Ectodermal cell (in vitro differentiated cells): ENCODE measurements around the gene GMDS.

Experiments
- H3K27ac ChIP-seq: 2 replicates; pipeline ENCODE4 v1.7.0; 2013; ENCODE audit warnings: mild to moderate bottlenecking, low read depth, low read length; ENCODE audit not compliant: insufficient read depth, poor library complexity, severe bottlenecking
- H3K27me3 ChIP-seq: 2 replicates; pipeline ENCODE4 v1.7.0; 2013; ENCODE audit warnings: mild to moderate bottlenecking, low read length; ENCODE audit not compliant: insufficient read depth, control insufficient read depth, poor library complexity, severe bottlenecking
- H3K36me3 ChIP-seq: one replicate; pipeline ENCODE4 v1.7.0; 2013; ENCODE audit warnings: low read length; ENCODE audit not compliant: control insufficient read depth, insufficient read depth
- H3K4me1 ChIP-seq: one replicate; pipeline ENCODE4 v1.7.0; 2013; ENCODE audit warnings: low read length; ENCODE audit not compliant: control insufficient read depth, insufficient read depth
- H3K4me3 ChIP-seq: 2 replicates; pipeline ENCODE4 v1.7.0; 2013; ENCODE audit warnings: low read depth, low read length, control low read depth; ENCODE audit not compliant: insufficient read depth
- H3K9me3 ChIP-seq: 2 replicates; pipeline ENCODE4 v1.7.0; 2013; ENCODE audit warnings: mild to moderate bottlenecking, low read length, moderate library complexity; ENCODE audit not compliant: control insufficient read depth
- WGBS, 2 experiments: methylation state at CpG; one replicate each; pipeline ENCODE4 v1.1.7; 2013; ENCODE audit warnings: missing lambda C conversion rate in 2 of 2; 5-methylcytosine and 5-hydroxymethylcytosine counted together

Gene GMDS

GRCh38 chr6:1657771-1658165 is 587.6 kb downstream of the GMDS start:
- Histone ChIP-seq H3K4me1 (no peaks in the 10 kb centered on the region), H3K27ac (no peak overlapping the region), H3K36me3 (no peaks in the 10 kb centered on the region), H3K4me3 (no peak overlapping the region), H3K9me3 (no peaks in the 10 kb centered on the region), H3K27me3 (no peaks in the 10 kb centered on the region)
- 80 to 84% methylated on average over 7 of the region's 7 CpGs for WGBS, 2 experiments

DNA sequence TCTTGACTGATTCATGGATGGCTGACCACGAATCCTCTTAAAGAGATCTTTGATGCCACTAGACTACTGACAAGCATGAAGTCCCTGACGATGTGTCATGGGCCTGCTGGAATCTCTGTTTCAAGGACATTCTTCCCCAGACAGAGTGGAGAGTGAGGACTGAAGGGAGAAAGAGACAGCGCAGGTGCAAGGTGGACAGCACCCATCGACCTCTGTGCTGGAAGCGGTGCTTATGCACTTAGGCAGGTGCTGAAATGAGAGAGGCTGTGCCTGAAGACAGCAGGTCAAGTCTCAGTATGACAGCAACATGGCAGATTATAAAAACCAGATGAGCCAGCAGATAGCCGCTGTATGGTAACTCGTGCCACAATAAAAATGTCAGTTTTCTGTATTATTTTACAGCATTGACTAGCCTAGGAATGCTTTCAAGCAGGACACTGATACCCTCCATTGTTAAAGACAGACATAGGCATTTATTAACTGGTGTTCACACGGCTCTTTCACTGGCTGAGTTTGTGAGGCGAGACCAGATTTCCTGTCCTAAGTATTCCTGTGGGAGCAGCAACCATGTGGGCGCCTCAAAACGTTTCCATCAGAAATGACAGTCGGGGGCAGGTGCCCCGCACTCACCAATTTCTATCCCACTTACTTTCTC is 588.2 kb downstream of the GMDS start:
- Histone ChIP-seq H3K4me1 (no peaks in the 10 kb centered on the region), H3K9me3 (no peaks in the 10 kb centered on the region), H3K27ac (no peak overlapping the region), H3K27me3 (no peaks in the 10 kb centered on the region), H3K36me3 (no peaks in the 10 kb centered on the region), H3K4me3 (no peak overlapping the region)
- 89% methylated on average over 13 of the region's 13 CpGs for WGBS, 2 experiments

- Histone ChIP-seq H3K27me3 (no peaks in the 10 kb centered on the region), H3K36me3 (no peaks in the 10 kb centered on the region), H3K27ac (no peak overlapping the region), H3K4me1 (no peaks in the 10 kb centered on the region), H3K9me3 (no peaks in the 10 kb centered on the region), H3K4me3 (no peak overlapping the region)
- 99 to 100% methylated on average over 4 of the region's 4 CpGs for WGBS, 2 experiments
Observed at GRCh38 chr6:1654054-1654453, 591.4 kb downstream of the GMDS start.

DNA sequence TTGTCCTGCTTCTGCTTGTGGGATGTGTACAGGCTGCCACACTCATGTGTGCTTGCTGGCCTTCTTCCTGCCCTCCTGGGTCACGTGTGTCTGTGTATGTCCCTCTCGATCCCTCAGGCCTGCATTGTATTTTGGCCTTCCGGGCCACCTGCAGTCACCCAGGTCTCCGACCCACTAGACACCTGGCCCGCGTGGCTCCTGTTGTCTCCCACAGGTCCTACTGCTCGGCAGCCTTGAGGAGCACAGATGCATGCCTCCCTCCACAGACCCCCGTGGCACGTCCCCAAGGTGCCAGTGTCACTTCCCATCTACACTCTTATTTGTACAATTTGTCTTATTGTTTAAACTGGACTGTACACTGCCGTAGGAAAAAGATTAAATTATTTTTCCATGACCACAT is 592.6 kb downstream of the GMDS start:
- Histone ChIP-seq H3K36me3 (no peaks in the 10 kb centered on the region), H3K4me1 (no peaks in the 10 kb centered on the region), H3K9me3 (no peaks in the 10 kb centered on the region), H3K27ac (no peak overlapping the region), H3K4me3 (no peak overlapping the region), H3K27me3 (no peaks in the 10 kb centered on the region)
- 93 to 94% methylated on average over 10 of the region's 10 CpGs for WGBS, 2 experiments

GRCh38 chr6:1651362-1651761 is 594.0 kb downstream of the GMDS start:
- no peaks in the 10 kb centered on the region for H3K36me3 ChIP-seq
- whole genome bisulfite sequencing, 2 experiments = 96 to 98% methylated on average over 3 of the region's 3 CpGs
- no peaks in the 10 kb centered on the region for H3K27me3 ChIP-seq
- no peak overlapping the region for H3K4me3 ChIP-seq
- H3K4me1 ChIP-seq = no peaks in the 10 kb centered on the region
- H3K9me3 ChIP-seq = no peaks in the 10 kb centered on the region
- no peak overlapping the region for H3K27ac ChIP-seq

DNA sequence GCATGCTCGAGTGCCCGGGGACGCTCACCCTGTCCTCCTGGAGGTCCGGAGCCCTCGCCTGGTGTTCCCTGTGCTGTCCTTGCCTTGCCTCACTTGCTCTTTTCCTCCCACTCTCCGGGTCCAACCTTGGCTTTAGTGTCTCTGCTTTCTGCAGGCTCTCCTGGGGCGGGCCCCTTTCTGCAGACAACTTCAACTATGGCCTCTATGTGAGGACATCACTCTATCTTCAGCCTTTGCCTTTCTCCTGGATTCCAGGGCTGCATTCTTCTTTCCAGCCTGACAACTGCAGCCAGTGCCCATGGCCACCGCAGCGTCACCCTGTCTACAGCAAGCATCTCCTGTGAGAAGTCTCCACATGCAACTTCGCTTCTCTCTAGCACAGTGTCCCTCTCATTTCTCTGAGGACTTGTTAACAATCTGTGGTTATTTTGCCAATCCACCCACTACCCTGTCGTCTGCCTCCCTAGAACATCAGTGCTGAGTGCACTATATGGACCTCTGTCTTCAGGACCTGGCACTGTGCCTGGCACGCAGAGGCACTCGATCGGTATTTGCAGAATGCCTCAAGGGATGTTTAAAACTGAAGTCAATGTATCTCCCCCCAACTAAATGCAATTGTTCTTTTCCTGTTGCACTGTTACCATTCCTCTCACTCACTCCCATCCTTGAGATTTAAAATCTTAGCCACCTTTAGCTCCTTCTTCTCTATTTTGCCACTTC is 599.8 kb downstream of the GMDS start:
- whole genome bisulfite sequencing, 2 experiments = 94 to 95% methylated on average over 14 of the region's 14 CpGs
- H3K9me3 ChIP-seq = no peaks in the 10 kb centered on the region

GRCh38 chr6:1644516-1645060 is 600.8 kb downstream of the GMDS start:
- no peak overlapping the region for H3K4me3 ChIP-seq
- no peaks in the 10 kb centered on the region for H3K36me3 ChIP-seq
- H3K4me1 ChIP-seq = peaks cover 12% of the 10 kb centered on the region
- no peak overlapping the region for H3K27ac ChIP-seq
- no peaks in the 10 kb centered on the region for H3K9me3 ChIP-seq
- 86 to 89% methylated on average over 12 of the region's 12 CpGs for WGBS, 2 experiments
- no peaks in the 10 kb centered on the region for H3K27me3 ChIP-seq

More for the DNA sequence above, 599.8 kb downstream of the GMDS start:
- no peaks in the 10 kb centered on the region for H3K27me3 ChIP-seq
- H3K4me3 ChIP-seq = no peak overlapping the region
- H3K36me3 ChIP-seq = no peaks in the 10 kb centered on the region
- no peak overlapping the region for H3K27ac ChIP-seq
- H3K4me1 ChIP-seq = peaks cover 12% of the 10 kb centered on the region

DNA sequence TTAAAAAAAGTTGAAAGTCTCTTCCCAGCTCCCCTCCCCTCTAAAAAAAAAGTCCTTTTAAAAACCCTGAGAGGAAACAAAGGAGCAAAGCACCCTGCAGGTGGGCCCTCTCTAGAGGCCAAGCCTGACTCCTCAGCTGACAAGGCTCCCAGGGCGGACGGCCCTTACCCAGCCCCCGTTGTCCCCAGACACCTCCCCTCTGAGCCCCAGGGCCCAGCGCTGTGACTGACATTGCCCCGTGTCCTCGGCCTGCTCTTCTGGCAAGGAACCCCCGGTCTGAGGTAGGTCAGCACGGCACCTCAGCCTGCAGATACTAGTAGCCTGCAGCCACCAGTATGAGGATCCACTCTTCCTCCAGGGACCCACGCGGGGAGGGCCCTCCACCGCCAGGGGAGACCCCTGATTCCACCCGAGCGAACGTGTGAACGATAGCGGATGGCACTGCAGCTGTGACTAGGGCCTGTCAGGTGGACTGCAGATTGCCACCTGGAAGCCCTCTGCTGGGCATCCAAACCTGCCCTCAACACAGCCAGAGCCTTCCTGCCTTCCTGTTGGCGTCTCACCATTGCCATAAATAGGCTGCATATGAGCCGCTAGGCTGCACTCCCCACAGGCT is 601.5 kb downstream of the GMDS start:
- H3K36me3 ChIP-seq = no peaks in the 10 kb centered on the region
- H3K4me3 ChIP-seq = no peak overlapping the region
- H3K27me3 ChIP-seq = no peaks in the 10 kb centered on the region
- no peaks in the 10 kb centered on the region for H3K9me3 ChIP-seq
- WGBS, 2 experiments = 70 to 72% methylated on average over 18 of the region's 18 CpGs
- H3K4me1 ChIP-seq = peaks cover 12% of the 10 kb centered on the region
- H3K27ac ChIP-seq = no peak overlapping the region

- Histone ChIP-seq H3K27ac (no peak overlapping the region), H3K27me3 (no peaks in the 10 kb centered on the region), H3K4me1 (peaks cover 12% of the 10 kb centered on the region), H3K36me3 (no peaks in the 10 kb centered on the region), H3K9me3 (no peaks in the 10 kb centered on the region), H3K4me3 (no peak overlapping the region)
- 82 to 86% methylated on average over 7 of the region's 7 CpGs for WGBS, 2 experiments
Observed at GRCh38 chr6:1643111-1643510, 602.3 kb downstream of the GMDS start.

DNA sequence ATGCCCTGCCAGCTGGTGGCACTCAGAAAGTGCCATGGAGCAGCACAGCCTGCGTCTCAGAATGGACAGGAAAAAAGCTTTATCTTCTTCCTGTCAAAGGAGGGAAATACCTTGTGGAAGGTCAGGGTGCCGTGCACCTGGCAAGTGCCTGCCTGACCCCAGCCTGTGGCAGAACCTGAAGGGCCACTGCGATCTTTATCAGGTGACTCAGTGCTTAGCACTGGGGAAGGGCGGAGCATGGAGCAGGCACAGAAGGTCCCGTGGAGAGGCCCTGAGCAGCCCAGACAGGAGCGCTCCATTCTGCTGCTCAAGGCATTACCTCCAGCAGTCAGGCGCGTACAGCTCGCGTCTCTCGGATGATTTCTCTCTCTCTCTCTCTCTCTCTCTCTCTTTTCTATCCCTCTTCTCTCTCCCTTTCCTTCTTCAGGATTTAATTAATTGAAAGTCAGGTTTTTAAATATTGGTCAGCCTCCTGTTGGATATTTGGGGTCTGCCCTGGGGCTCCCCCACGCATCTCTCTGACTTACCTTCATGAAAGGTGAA is 604.0 kb downstream of the GMDS start:
- H3K9me3 ChIP-seq = no peaks in the 10 kb centered on the region
- peaks cover 12% of the 10 kb centered on the region for H3K4me1 ChIP-seq
- no peaks in the 10 kb centered on the region for H3K27me3 ChIP-seq
- H3K4me3 ChIP-seq = no peak overlapping the region
- no peaks in the 10 kb centered on the region for H3K36me3 ChIP-seq
- 85 to 91% methylated on average over 12 of the region's 12 CpGs for WGBS, 2 experiments
- no peak overlapping the region for H3K27ac ChIP-seq
